Measurements from ENCODE around the gene FAM180A. TPM values are rescaled to one million over a fixed set of nuclear protein-coding genes. Genes with fewer than 3 reads are reported as not detected.

FAM180A gene
- total and polyA plus RNA-seq, 2 experiments from 2014 or later = not detected

DNA sequence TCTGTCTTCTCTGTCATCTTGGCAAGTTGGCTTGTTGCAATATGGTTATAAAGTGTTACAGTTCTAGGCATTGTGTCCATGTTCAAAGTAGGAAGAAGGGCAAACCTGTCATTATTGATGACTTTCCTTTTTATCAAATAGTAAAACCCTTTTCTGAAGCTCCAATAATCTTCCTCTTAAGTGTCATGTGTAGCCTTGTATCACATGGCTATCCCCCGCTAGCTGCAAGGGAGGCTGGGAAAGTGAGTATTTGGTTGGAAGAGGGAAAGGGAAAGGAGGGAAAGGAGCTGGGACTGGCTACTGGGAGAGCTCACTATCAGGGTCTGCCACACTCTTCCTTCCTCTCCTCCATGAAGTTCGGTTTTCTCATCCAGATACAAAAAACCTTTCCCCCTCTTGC lies 45.2 kb upstream of the FAM180A start:
- no peak overlapping the region for H3K4me3 Mint-ChIP-seq

More for the DNA sequence above, 45.2 kb upstream of the FAM180A start:
- ATAC-seq = no peak
- Histone ChIP-seq H3K79me2 (replicated peaks; ENCODE audit: insufficient read depth) (no peaks in the 10 kb centered on the region), H3K27ac (ENCODE audit: low read depth) (no peak overlapping the region), H4K20me1 (replicated peaks; ENCODE audit: insufficient read depth) (no peaks in the 10 kb centered on the region), H3K4me3 (no peak overlapping the region), H3F3A (replicated peaks; ENCODE audit: low read depth) (no peaks in the 10 kb centered on the region), H3K27me3 (ENCODE audit: insufficient read depth) (no peaks in the 10 kb centered on the region), H3K4me1 (ENCODE audit: insufficient read depth) (no peaks in the 10 kb centered on the region), H3K9me2 (ENCODE audit: insufficient read depth) (no peaks in the 10 kb centered on the region), H2AFZ (no peak overlapping the region), H3K36me3 (ENCODE audit: insufficient read depth) (no peaks in the 10 kb centered on the region), H3K4me2 (no peak overlapping the region)
- Mint-ChIP-seq H3K27me3 (ENCODE audit: insufficient read depth, low read depth, poor library complexity) (no peaks in the 10 kb centered on the region), H3K27ac (no peak overlapping the region), H3K9me3 (peaks cover 4% of the 10 kb centered on the region; the same call in 2 of the 3 replicates), H3K36me3 (ENCODE audit: low read depth) (no peaks in the 10 kb centered on the region; the same call in 2 of the 3 replicates), H3K4me1 (no peaks in the 10 kb centered on the region)
- TF ChIP-seq ZNF331 (CRISPR knock-in tag; IDR thresholded peaks at IDR 0.05; ENCODE audit: low read depth) = no peak
- no peak for TF ChIP-seq ETS1 (IDR thresholded peaks at IDR 0.05)
- TF ChIP-seq EZH2phosphoT487 (IDR thresholded peaks at IDR 0.05; ENCODE audit: unreplicated experiment) = no peak
- no peak for TF ChIP-seq REST (IDR thresholded peaks at IDR 0.05; ENCODE audit: unreplicated experiment)
- TF ChIP-seq, protein P1, sequence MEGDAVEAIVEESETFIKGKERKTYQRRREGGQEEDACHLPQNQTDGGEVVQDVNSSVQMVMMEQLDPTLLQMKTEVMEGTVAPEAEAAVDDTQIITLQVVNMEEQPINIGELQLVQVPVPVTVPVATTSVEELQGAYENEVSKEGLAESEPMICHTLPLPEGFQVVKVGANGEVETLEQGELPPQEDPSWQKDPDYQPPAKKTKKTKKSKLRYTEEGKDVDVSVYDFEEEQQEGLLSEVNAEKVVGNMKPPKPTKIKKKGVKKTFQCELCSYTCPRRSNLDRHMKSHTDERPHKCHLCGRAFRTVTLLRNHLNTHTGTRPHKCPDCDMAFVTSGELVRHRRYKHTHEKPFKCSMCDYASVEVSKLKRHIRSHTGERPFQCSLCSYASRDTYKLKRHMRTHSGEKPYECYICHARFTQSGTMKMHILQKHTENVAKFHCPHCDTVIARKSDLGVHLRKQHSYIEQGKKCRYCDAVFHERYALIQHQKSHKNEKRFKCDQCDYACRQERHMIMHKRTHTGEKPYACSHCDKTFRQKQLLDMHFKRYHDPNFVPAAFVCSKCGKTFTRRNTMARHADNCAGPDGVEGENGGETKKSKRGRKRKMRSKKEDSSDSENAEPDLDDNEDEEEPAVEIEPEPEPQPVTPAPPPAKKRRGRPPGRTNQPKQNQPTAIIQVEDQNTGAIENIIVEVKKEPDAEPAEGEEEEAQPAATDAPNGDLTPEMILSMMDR (conservative IDR thresholded peaks at IDR 0.05; ENCODE audit: low read depth in 2 of 2) = no peak
- no peak for TF ChIP-seq EZH2 (IDR thresholded peaks at IDR 0.05; ENCODE audit: low read depth, unreplicated experiment)
- no peak for TF ChIP-seq JUNB (IDR thresholded peaks at IDR 0.05; ENCODE audit: unreplicated experiment)
- no peak for TF ChIP-seq NANOG (IDR thresholded peaks at IDR 0.05; ENCODE audit: borderline replicate concordance)
- no peak for TF ChIP-seq POLR2AphosphoS5 (IDR thresholded peaks at IDR 0.05; ENCODE audit: low read depth)
- TF ChIP-seq ZNF114 (CRISPR knock-in tag; IDR thresholded peaks at IDR 0.05) = no peak
- no peak for DNase-seq (ENCODE audit: low spot score)
